Keratinocyte (primary cell): ENCODE measurements around the gene TMA7B. TPM values are rescaled to one million over a fixed set of nuclear protein-coding genes. Genes with fewer than 3 reads are reported as not detected.

Experiments used
- DNase-seq: peaks from one replicate; pipeline ENCODE4 v3.0.0-alpha.2; 2011; ENCODE audit warnings: low read depth, missing footprints, low spot score
- FAIRE-seq: peaks from 2 replicates; lab custom pipeline; 2011; peaks lifted over from hg19 to GRCh38; lab: Jason Lieb, UNC
- H2AFZ ChIP-seq: 2 replicates; pipeline ENCODE4 v1.6.0; 2012; ENCODE audit warnings: low read length, control low read depth, inconsistent platforms; ENCODE audit not compliant: control insufficient read depth
- H3K27ac ChIP-seq: 2 replicates; pipeline ENCODE4 v1.5.1; 2011; ENCODE audit warnings: low read length; ENCODE audit not compliant: control insufficient read depth, insufficient read depth
- H3K27me3 ChIP-seq: 3 replicates; pipeline ENCODE4 v1.6.0; 2011; ENCODE audit warnings: low read length; ENCODE audit not compliant: control insufficient read depth, insufficient read depth; ENCODE audit errors: extremely low read depth
- H3K36me3 ChIP-seq, 2 experiments: 2 replicates in 1 of 2; 3 replicates in 1 of 2; pipeline ENCODE4 v1.5.1; 2011; ENCODE audit warnings: low read length in 2 of 2, mild to moderate bottlenecking in 1 of 2; ENCODE audit not compliant: control insufficient read depth in 2 of 2, insufficient read depth in 2 of 2; ENCODE audit errors: extremely low read depth in 1 of 2
- H3K4me1 ChIP-seq: 3 replicates; pipeline ENCODE4 v1.5.1; 2011; ENCODE audit warnings: low read length; ENCODE audit not compliant: control insufficient read depth, insufficient read depth; ENCODE audit errors: extremely low read depth
- H3K4me2 ChIP-seq: 3 replicates; pipeline ENCODE4 v1.6.0; 2011; ENCODE audit warnings: low read depth, low read length; ENCODE audit not compliant: control insufficient read depth, insufficient read depth; ENCODE audit errors: extremely low read depth
- H3K4me3 ChIP-seq, 3 experiments: fragments of 200-600 bp in 1 of 3; sonication (generic) in 1 of 3; 2 replicates in 2 of 3; 3 replicates in 1 of 3; pipeline ENCODE4 v1.5.1; 2011 to 2016; ENCODE audit warnings: low read length in 3 of 3, mild to moderate bottlenecking in 3 of 3, control low read depth in 2 of 3, inconsistent platforms in 1 of 3, low read depth in 1 of 3, mixed read lengths in 1 of 3, mixed run types in 1 of 3, moderate library complexity in 1 of 3; ENCODE audit not compliant: control insufficient read depth in 2 of 3, insufficient read depth in 2 of 3; ENCODE audit errors: extremely low read depth in 1 of 3
- H3K79me2 ChIP-seq: 2 replicates; pipeline ENCODE4 v1.6.0; 2012; ENCODE audit warnings: low read length; ENCODE audit not compliant: control insufficient read depth, insufficient read depth
- H3K9ac ChIP-seq: 3 replicates; pipeline ENCODE4 v1.6.0; 2011; ENCODE audit warnings: low read length; ENCODE audit not compliant: control insufficient read depth, insufficient read depth; ENCODE audit errors: extremely low read depth
- H3K9me1 ChIP-seq: 3 replicates; pipeline ENCODE4 v1.6.0; 2011; ENCODE audit warnings: low read length; ENCODE audit not compliant: control insufficient read depth, insufficient read depth; ENCODE audit errors: extremely low read depth
- H3K9me3 ChIP-seq: 2 replicates; pipeline ENCODE4 v1.5.1; 2012; ENCODE audit warnings: low read depth, low read length; ENCODE audit not compliant: control insufficient read depth
- H4K20me1 ChIP-seq: 3 replicates; pipeline ENCODE4 v1.6.0; 2011; ENCODE audit warnings: low read length; ENCODE audit not compliant: control insufficient read depth, insufficient read depth; ENCODE audit errors: extremely low read depth
- EZH2 ChIP-seq: IDR thresholded peaks from one replicate; pipeline ENCODE4 v1.6.1; 2012; ENCODE audit warnings: inconsistent platforms, mild to moderate bottlenecking, low read length, moderate library complexity
- dilution Hi-C: fragments of 300-500 bp; cut with MboI; formaldehyde crosslinking; loops from one replicate; pipeline ENCODE4 v1.7.0; 2020; ENCODE audit warnings: low sequenced_read_pairs; ENCODE audit not compliant: extremely low pct_ligation_motif_present
- polyA plus RNA-seq, 5 experiments: library from polyadenylated mRNA; depleted of rRNA in 3 of 5; stranded (reverse) in 3 of 5; stranded (forward) in 1 of 5; unstranded in 1 of 5; fragments of >200 nt; gene quantifications; 1 replicate in 1 of 5; 2 replicates in 3 of 5; 3 replicates in 1 of 5; pipeline versions ENCODE4 v1.2.1 to v1.2.3, GENCODE V29; 2011 to 2012; ENCODE audit warnings: missing spikeins in 2 of 5, low read depth in 1 of 5, low replicate concordance in 1 of 5
- TF ChIP-seq, protein P1 (sequence below), 3 experiments: IDR thresholded peaks in 1 of 3; conservative IDR thresholded peaks in 1 of 3; optimal IDR thresholded peaks in 1 of 3; 2 replicates in 2 of 3; 3 replicates in 1 of 3; pipeline versions ENCODE3 to v1.5.1; 2011; ENCODE audit warnings: low read length in 3 of 3, mild to moderate bottlenecking in 3 of 3, moderate library complexity in 2 of 3, control low read depth in 1 of 3, inconsistent platforms in 1 of 3; ENCODE audit not compliant: insufficient read depth in 2 of 3; ENCODE audit errors: extremely low read depth in 1 of 3

TMA7B gene
- polyA plus RNA-seq, 1 donor (not counting 4 experiments of a cell fraction or from before 2014, with no cell fraction given) = not detected

- Histone ChIP-seq H3K4me1 (no peaks in the 10 kb centered on the region), H3K27ac (no peak overlapping the region), H3K79me2 (no peaks in the 10 kb centered on the region), H3K27me3 (peaks cover 11% of the 10 kb centered on the region), H4K20me1 (no peaks in the 10 kb centered on the region), H3K4me2 (no peak overlapping the region), H3K4me3 (no peak overlapping the region), H2AFZ (no peak overlapping the region), H3K9me3 (no peaks in the 10 kb centered on the region), H3K9ac (no peak overlapping the region), H3K36me3 (no peaks in the 10 kb centered on the region), H3K9me1 (no peaks in the 10 kb centered on the region)
- dilution Hi-C loops = no loop called here
- TF ChIP-seq, protein P1, sequence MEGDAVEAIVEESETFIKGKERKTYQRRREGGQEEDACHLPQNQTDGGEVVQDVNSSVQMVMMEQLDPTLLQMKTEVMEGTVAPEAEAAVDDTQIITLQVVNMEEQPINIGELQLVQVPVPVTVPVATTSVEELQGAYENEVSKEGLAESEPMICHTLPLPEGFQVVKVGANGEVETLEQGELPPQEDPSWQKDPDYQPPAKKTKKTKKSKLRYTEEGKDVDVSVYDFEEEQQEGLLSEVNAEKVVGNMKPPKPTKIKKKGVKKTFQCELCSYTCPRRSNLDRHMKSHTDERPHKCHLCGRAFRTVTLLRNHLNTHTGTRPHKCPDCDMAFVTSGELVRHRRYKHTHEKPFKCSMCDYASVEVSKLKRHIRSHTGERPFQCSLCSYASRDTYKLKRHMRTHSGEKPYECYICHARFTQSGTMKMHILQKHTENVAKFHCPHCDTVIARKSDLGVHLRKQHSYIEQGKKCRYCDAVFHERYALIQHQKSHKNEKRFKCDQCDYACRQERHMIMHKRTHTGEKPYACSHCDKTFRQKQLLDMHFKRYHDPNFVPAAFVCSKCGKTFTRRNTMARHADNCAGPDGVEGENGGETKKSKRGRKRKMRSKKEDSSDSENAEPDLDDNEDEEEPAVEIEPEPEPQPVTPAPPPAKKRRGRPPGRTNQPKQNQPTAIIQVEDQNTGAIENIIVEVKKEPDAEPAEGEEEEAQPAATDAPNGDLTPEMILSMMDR (optimal IDR thresholded peaks at IDR 0.05 in 1 of 3, IDR thresholded peaks at IDR 0.05 in 1 of 3, conservative IDR thresholded peaks at IDR 0.05 in 1 of 3; ENCODE audit: extremely low read depth in 1 of 3, insufficient read depth in 2 of 3, low read length in 3 of 3) = no peak
- TF ChIP-seq EZH2 = no peak
- FAIRE-seq = no peak
- DNase-seq = no peak
These were observed 13.5 kb upstream of the TMA7B start for GRCh38 chr22:39946503-39947219.

- Histone ChIP-seq H3K4me2 (no peak overlapping the region), H3K27ac (no peak overlapping the region), H3K9me1 (no peaks in the 10 kb centered on the region), H3K4me1 (no peaks in the 10 kb centered on the region), H3K4me3 (no peak overlapping the region), H3K27me3 (peaks cover 11% of the 10 kb centered on the region), H3K36me3 (no peaks in the 10 kb centered on the region), H3K79me2 (no peaks in the 10 kb centered on the region), H3K9ac (no peak overlapping the region), H2AFZ (no peak overlapping the region), H3K9me3 (no peaks in the 10 kb centered on the region), H4K20me1 (no peaks in the 10 kb centered on the region)
- no peak for TF ChIP-seq EZH2
- TF ChIP-seq, protein P1 (optimal IDR thresholded peaks at IDR 0.05 in 1 of 3, IDR thresholded peaks at IDR 0.05 in 1 of 3, conservative IDR thresholded peaks at IDR 0.05 in 1 of 3; ENCODE audit: extremely low read depth in 1 of 3, insufficient read depth in 2 of 3, low read length in 3 of 3) = no peak
- dilution Hi-C loops = no loop called here
- FAIRE-seq (no peak), DNase-seq (no peak)
These were observed 12.7 kb upstream of the TMA7B start for GRCh38 chr22:39947220-39948216.
